ENCODE data around the gene DNAJB11.
"Not testable (repeated sequence)": the region's sequence is repeated elsewhere in the genome, so short reads cannot be mapped to it uniquely, and the experiment has no call there.

DNAJB11 gene

DNA sequence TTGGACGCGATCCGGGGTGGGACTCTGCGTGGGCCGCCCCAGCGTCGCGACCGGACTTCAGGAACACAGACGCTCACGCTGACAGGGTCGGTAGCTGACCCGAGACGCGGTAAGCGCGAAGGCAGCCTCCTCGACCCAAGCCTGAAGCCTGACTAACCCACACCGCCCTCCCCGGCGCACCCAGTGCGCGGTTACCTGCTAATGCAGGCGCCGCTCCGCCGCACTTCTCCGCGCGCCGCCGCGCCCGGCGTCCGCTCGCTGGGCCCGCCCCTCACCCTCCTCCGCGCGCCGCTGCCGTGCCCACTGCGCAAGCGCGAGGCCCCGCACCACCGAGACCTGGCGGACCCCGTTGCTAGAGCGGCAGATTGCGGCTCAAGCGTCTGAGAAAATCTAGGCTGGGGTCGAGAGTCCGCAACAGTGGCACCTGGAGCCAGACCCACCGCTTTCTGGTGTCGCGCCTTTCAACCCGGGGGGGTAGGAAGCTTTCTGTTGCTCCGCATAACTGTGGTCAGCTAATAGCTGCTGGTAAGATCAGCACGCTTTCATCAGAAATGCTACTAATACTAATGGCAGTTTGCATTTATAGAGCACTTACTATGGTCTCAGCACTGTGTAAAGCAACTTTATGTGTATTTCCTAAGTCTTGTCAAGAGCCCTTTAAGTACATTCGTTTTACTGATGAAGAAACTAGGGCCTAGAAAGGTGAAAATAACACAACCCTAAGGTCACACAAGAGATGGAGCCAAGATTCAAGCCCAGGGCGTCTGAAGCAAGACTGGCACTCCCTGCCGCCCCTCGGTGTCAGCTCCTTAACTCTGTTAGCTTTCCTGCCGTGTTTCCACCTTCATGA, 3.2 kb upstream of the DNAJB11 start, which contains the start of gene TBCCD1:
Gene TBCCD1 (minus strand): TSS at position 268 of the 850 bp plus-strand sequence. CDS start 3,010 bp downstream, outside the sequence.
- peak; percentile 88 for DNase-seq
- H3K27ac ChIP-seq, result peak within 1 kb of the TSS; percentile 69
- no peaks in the 10 kb centered on the region for H3K27me3 ChIP-seq (replicated peaks)
- H3K4me3 ChIP-seq (ENCODE audit: low read depth, low read length), result peak within 1 kb of the TSS; percentile 93
- in situ Hi-C loops (cut with HindIII; ENCODE audit: low pct_ligation_motif_present, low sequenced_read_pairs), result no loop called here
- TF ChIP-seq, protein P1, sequence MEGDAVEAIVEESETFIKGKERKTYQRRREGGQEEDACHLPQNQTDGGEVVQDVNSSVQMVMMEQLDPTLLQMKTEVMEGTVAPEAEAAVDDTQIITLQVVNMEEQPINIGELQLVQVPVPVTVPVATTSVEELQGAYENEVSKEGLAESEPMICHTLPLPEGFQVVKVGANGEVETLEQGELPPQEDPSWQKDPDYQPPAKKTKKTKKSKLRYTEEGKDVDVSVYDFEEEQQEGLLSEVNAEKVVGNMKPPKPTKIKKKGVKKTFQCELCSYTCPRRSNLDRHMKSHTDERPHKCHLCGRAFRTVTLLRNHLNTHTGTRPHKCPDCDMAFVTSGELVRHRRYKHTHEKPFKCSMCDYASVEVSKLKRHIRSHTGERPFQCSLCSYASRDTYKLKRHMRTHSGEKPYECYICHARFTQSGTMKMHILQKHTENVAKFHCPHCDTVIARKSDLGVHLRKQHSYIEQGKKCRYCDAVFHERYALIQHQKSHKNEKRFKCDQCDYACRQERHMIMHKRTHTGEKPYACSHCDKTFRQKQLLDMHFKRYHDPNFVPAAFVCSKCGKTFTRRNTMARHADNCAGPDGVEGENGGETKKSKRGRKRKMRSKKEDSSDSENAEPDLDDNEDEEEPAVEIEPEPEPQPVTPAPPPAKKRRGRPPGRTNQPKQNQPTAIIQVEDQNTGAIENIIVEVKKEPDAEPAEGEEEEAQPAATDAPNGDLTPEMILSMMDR (IDR thresholded peaks at IDR 0.05; ENCODE audit: low read depth, low read length, missing control alignments), result no peak
- H3K36me3 ChIP-seq (replicated peaks), result peaks cover 8% of the 10 kb centered on the region

DNA sequence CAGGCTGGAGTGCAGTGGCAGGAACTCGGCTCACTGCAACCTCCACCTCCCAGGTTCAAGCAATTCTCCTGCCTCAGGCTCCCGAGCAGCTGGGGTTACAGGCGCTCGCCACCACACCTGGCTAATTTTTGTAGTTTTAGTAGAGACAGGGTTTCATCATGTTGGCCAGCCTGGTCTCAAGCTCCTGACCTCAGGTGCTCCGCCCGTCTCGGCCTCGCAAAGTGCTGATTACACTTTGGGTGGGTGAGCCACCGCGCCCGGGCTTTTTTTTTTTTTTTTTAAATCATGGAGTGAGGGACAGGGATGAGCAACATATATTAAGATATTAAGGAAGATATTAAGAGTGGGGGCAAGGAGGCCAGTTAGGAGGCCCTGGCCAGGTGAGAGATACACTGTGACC, 1.2 kb upstream of the DNAJB11 start:
- DNase-seq; in situ Hi-C loops (cut with HindIII; ENCODE audit: low pct_ligation_motif_present, low sequenced_read_pairs); H3K27ac ChIP-seq; H3K27me3 ChIP-seq (replicated peaks): not testable (repeated sequence)
- peaks cover 16% of the 10 kb centered on the region for H3K36me3 ChIP-seq (replicated peaks)
- H3K4me3 ChIP-seq (ENCODE audit: low read depth, low read length), result peak overlapping the region; percentile 89

DNA sequence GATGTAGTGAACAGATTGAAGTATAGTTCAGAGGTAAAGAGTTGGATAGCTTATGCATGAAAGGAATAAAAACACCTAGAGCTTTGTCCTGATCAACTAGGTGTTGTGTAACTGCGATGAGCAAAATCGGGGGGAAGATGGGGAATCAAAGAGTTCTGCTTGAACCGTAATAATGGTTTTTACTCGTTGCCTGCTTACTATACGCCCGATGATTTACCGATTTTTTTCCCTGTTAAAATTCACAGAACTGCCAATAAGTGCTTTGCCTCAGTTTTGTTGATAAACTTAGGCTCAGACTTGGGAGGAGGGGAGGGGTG, 783 bp upstream of the DNAJB11 start:
- peak overlapping the region; percentile 89 for H3K4me3 ChIP-seq (ENCODE audit: low read depth, low read length)
- peak overlapping the region; percentile 8 for H3K27ac ChIP-seq
- in situ Hi-C loops (cut with HindIII; ENCODE audit: low pct_ligation_motif_present, low sequenced_read_pairs), result no loop called here
- no peaks in the 10 kb centered on the region for H3K27me3 ChIP-seq (replicated peaks)
- TF ChIP-seq, protein P1 (IDR thresholded peaks at IDR 0.05; ENCODE audit: low read depth, low read length, missing control alignments), result no peak
- DNase-seq, result no peak
- peaks cover 18% of the 10 kb centered on the region for H3K36me3 ChIP-seq (replicated peaks)

DNA sequence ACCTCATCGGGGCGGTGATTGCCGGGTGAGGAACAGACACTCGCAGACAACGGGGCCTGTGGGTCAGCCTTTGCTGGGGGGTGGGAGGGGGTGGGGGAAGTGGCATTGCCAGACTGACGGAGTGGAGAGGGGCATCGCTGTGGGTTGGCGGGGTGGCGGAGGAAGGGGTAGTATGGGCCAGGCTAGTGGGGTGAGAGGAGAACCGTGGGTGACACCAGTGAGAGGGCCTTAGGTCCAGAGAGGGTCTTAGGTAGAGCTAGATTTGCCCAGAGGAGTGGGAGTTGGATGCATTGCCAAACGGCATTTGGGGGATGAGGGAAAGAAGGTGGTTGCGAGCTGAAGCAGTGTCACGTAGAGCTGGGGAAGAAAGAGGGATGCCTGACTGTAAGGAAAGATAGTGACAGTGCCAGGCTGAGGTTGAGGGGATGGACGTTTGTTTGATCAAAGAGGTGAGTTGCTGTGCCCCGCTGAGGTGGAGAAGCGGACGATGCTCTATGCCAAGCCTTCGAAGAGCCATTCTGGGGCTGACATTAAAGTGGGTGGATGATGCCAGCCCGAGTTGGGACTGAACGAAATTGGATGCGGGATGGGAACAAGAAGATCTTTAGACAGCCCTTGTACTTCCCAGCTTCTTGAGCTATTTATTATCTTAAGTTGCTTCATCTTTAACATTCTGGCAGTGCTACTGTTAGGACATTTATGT, 572 bp downstream of the DNAJB11 start:
- peaks cover 28% of the 10 kb centered on the region for H3K36me3 ChIP-seq (replicated peaks)
- H3K4me3 ChIP-seq (ENCODE audit: low read depth, low read length), result peak overlapping the region; percentile 89
- in situ Hi-C loops (cut with HindIII; ENCODE audit: low pct_ligation_motif_present, low sequenced_read_pairs), result no loop called here
- TF ChIP-seq, protein P1 (IDR thresholded peaks at IDR 0.05; ENCODE audit: low read depth, low read length, missing control alignments), result no peak
- no peak for DNase-seq
- H3K27ac ChIP-seq, result peak overlapping the region; percentile 92
- H3K27me3 ChIP-seq (replicated peaks), result no peaks in the 10 kb centered on the region

DNA sequence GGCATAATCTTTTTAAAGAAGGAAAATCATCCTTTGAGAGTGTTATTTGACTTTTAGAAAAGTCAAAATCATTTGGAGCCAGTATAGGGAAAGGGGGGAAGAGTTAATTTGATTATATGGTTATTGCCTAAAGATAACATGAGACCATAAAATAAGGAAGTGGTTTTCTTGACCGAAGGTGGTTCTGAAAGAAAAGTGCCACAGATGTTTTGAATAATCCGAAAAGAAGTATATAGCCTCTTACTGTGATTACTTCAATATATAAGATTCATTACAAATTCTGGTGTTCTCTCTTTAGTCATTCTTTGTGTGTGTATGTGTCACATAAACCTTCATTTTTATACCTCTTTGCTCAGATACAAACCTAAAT, 1.1 kb downstream of the DNAJB11 start:
- peak overlapping the region; percentile 89 for H3K4me3 ChIP-seq (ENCODE audit: low read depth, low read length)
- in situ Hi-C loops (cut with HindIII; ENCODE audit: low pct_ligation_motif_present, low sequenced_read_pairs), result no loop called here
- H3K27me3 ChIP-seq (replicated peaks), result no peaks in the 10 kb centered on the region
- no peak for DNase-seq
- TF ChIP-seq, protein P1 (IDR thresholded peaks at IDR 0.05; ENCODE audit: low read depth, low read length, missing control alignments), result no peak
- peaks cover 34% of the 10 kb centered on the region for H3K36me3 ChIP-seq (replicated peaks)
- H3K27ac ChIP-seq, result no peak overlapping the region

DNA sequence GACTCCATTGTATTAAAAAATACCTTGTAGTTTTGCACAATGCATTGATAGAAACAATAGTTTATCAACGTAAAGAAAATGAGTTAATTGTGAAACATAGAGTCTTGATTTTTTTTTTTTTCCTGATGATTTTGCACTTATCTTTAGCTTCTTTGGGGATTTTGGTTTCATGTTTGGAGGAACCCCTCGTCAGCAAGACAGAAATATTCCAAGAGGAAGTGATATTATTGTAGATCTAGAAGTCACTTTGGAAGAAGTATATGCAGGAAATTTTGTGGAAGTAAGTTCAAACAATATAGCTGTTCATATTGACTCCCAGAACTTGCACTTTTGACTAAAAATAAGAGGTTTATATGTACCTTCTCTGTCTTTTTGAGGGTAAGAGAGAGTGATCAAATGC, 7.0 kb downstream of the DNAJB11 start:
- Histone ChIP-seq H3K36me3 (replicated peaks) (peaks cover 54% of the 10 kb centered on the region), H3K4me3 (ENCODE audit: low read depth, low read length) (no peak overlapping the region), H3K27me3 (replicated peaks) (no peaks in the 10 kb centered on the region), H3K27ac (no peak overlapping the region)
- in situ Hi-C loops (cut with HindIII; ENCODE audit: low pct_ligation_motif_present, low sequenced_read_pairs), result no loop called here
- TF ChIP-seq, protein P1 (IDR thresholded peaks at IDR 0.05; ENCODE audit: low read depth, low read length, missing control alignments), result no peak
- DNase-seq, result no peak
